H9 (cell line): ENCODE data around the gene NECTIN4. TPM values are rescaled to one million over a fixed set of nuclear protein-coding genes. Genes with fewer than 3 reads are reported as not detected.

Source experiments
- DNase-seq: peaks from one replicate; pipeline ENCODE4 v3.0.0-alpha.2; 2017
- H2AFZ ChIP-seq: one replicate; pipeline ENCODE4 v1.6.1; 2013; ENCODE audit warnings: mild to moderate bottlenecking, low read length, control low read depth, moderate library complexity
- H2AK5ac ChIP-seq: 2 replicates; pipeline ENCODE4 v1.6.1; 2013; ENCODE audit warnings: low read length, control low read depth, mixed read lengths; ENCODE audit not compliant: insufficient read length
- H2BK120ac ChIP-seq: one replicate; pipeline ENCODE4 v1.6.1; 2013; ENCODE audit warnings: low read depth, mild to moderate bottlenecking, low read length, control low read depth, inconsistent platforms; ENCODE audit not compliant: poor library complexity, severe bottlenecking
- H2BK12ac ChIP-seq: 2 replicates; pipeline ENCODE4 v1.6.1; 2013; ENCODE audit warnings: low read length, control low read depth, mixed read lengths, low read depth; ENCODE audit not compliant: insufficient read length
- H2BK15ac ChIP-seq: 2 replicates; pipeline ENCODE4 v1.6.1; 2013; ENCODE audit warnings: low read depth, low read length, control low read depth
- H2BK20ac ChIP-seq: one replicate; pipeline ENCODE4 v1.6.1; 2013; ENCODE audit warnings: low read depth, mild to moderate bottlenecking, low read length, control low read depth, inconsistent platforms; ENCODE audit not compliant: poor library complexity, severe bottlenecking
- H2BK5ac ChIP-seq: 2 replicates; pipeline ENCODE4 v1.6.1; 2013; ENCODE audit warnings: low read length, control low read depth, mixed read lengths; ENCODE audit not compliant: insufficient read length
- H3K14ac ChIP-seq: 2 replicates; pipeline ENCODE4 v1.6.1; 2013; ENCODE audit warnings: low read length, control low read depth; ENCODE audit not compliant: insufficient read depth
- H3K18ac ChIP-seq: 2 replicates; pipeline ENCODE4 v1.6.1; 2013; ENCODE audit warnings: low read depth, mild to moderate bottlenecking, mixed read lengths, low read length, control low read depth; ENCODE audit not compliant: insufficient read length
- H3K23ac ChIP-seq: 2 replicates; pipeline ENCODE4 v1.6.1; 2013; ENCODE audit warnings: low read length, control low read depth, mixed read lengths, low read depth; ENCODE audit not compliant: insufficient read length
- H3K23me2 ChIP-seq: 2 replicates; pipeline ENCODE4 v1.6.1; 2013; ENCODE audit warnings: low read depth, mild to moderate bottlenecking, mixed read lengths, low read length, control low read depth; ENCODE audit not compliant: insufficient read length, poor library complexity, severe bottlenecking
- H3K27ac ChIP-seq: 2 replicates; pipeline ENCODE4 v1.5.1; 2013; ENCODE audit warnings: low read length, control low read depth, mixed read lengths, low read depth; ENCODE audit not compliant: insufficient read length
- H3K27me3 ChIP-seq: 2 replicates; pipeline ENCODE4 v1.6.1; 2013; ENCODE audit warnings: low read length, control low read depth, inconsistent platforms; ENCODE audit not compliant: insufficient read depth
- H3K4ac ChIP-seq: 2 replicates; pipeline ENCODE4 v1.6.1; 2013; ENCODE audit warnings: low read depth, mild to moderate bottlenecking, control low read depth, inconsistent platforms, low read length, moderate library complexity
- H3K4me1 ChIP-seq: 2 replicates; pipeline ENCODE4 v1.6.1; 2013; ENCODE audit warnings: low read length, control low read depth, inconsistent platforms; ENCODE audit not compliant: insufficient read depth
- H3K4me2 ChIP-seq: 2 replicates; pipeline ENCODE4 v1.6.1; 2013; ENCODE audit warnings: low read length, control low read depth, mixed read lengths; ENCODE audit not compliant: insufficient read length, insufficient read depth
- H3K56ac ChIP-seq: 2 replicates; pipeline ENCODE4 v1.6.1; 2013; ENCODE audit warnings: low read depth, mild to moderate bottlenecking, mixed read lengths, low read length, control low read depth; ENCODE audit not compliant: insufficient read length
- H3K79me1 ChIP-seq: 2 replicates; pipeline ENCODE4 v1.6.1; 2013; ENCODE audit warnings: low read depth, mild to moderate bottlenecking, moderate library complexity, low read length, control low read depth, inconsistent platforms; ENCODE audit not compliant: insufficient read depth, poor library complexity, severe bottlenecking
- H3K79me2 ChIP-seq: 2 replicates; pipeline ENCODE4 v1.6.1; 2013; ENCODE audit warnings: low read length, control low read depth, inconsistent platforms; ENCODE audit not compliant: insufficient read depth
- H3K9ac ChIP-seq: 2 replicates; pipeline ENCODE4 v1.6.1; 2013; ENCODE audit warnings: low read length, control low read depth, mixed read lengths; ENCODE audit not compliant: insufficient read length; ENCODE audit errors: extremely low read depth
- H3K9me3 ChIP-seq: one replicate; pipeline ENCODE4 v1.6.1; 2013; ENCODE audit warnings: low read depth, low read length, inconsistent platforms; ENCODE audit not compliant: control insufficient read depth
- H3T11ph ChIP-seq: one replicate; pipeline ENCODE4 v1.6.1; 2013; ENCODE audit warnings: mild to moderate bottlenecking, low read length, control low read depth, inconsistent platforms
- H4K20me1 ChIP-seq: one replicate; pipeline ENCODE4 v1.6.1; 2013; ENCODE audit not compliant: control insufficient read depth, insufficient read length, insufficient read depth
- H4K5ac ChIP-seq: 2 replicates; pipeline ENCODE4 v1.6.1; 2013; ENCODE audit warnings: low read depth, mild to moderate bottlenecking, mixed read lengths, low read length, control low read depth; ENCODE audit not compliant: insufficient read length
- H4K8ac ChIP-seq: replicated peaks from 2 replicates; pipeline ENCODE4 v1.6.1; 2013; ENCODE audit warnings: low read length, control low read depth, mixed read lengths, low read depth; ENCODE audit not compliant: insufficient read length
- H4K91ac ChIP-seq: 2 replicates; pipeline ENCODE4 v1.6.1; 2013; ENCODE audit warnings: low read depth, mild to moderate bottlenecking, moderate library complexity, mixed read lengths, low read length, control low read depth; ENCODE audit not compliant: insufficient read length
- H3K27ac Mint-ChIP-seq, 3 experiments: 2 replicates in 2 of 3; 3 replicates in 1 of 3; pipeline ENCODE4 v1.8.0; 2020 to 2021; ENCODE audit warnings: mixed read lengths in 3 of 3, mild to moderate bottlenecking in 1 of 3, moderate library complexity in 1 of 3
- H3K27me3 Mint-ChIP-seq: 2 replicates; pipeline ENCODE4 v1.8.0; 2021; ENCODE audit warnings: low read depth, mild to moderate bottlenecking, moderate library complexity, mixed read lengths
- H3K36me3 Mint-ChIP-seq, 3 experiments: 2 replicates in 2 of 3; 3 replicates in 1 of 3; pipeline ENCODE4 v1.8.0; 2020 to 2021; ENCODE audit warnings: low read depth in 3 of 3, mixed read lengths in 3 of 3; ENCODE audit not compliant: insufficient read depth in 1 of 3
- H3K4me1 Mint-ChIP-seq, 2 experiments: 2 replicates each; pipeline ENCODE4 v1.8.0; 2020; ENCODE audit warnings: mixed read lengths in 2 of 2
- H3K4me3 Mint-ChIP-seq, 2 experiments: 2 replicates in 1 of 2; 3 replicates in 1 of 2; pipeline ENCODE4 v1.8.0; 2020 to 2021; ENCODE audit warnings: mild to moderate bottlenecking in 2 of 2, mixed read lengths in 2 of 2, moderate library complexity in 1 of 2
- H3K9me3 Mint-ChIP-seq, 2 experiments: 2 replicates in 1 of 2; 3 replicates in 1 of 2; pipeline ENCODE4 v1.8.0; 2020; ENCODE audit warnings: mild to moderate bottlenecking in 2 of 2, mixed read lengths in 2 of 2, moderate library complexity in 1 of 2
- WGBS: extraction: QIAGEN DNeasy Blood & Tissue Kit; methylation state at CpG from one replicate; pipeline ENCODE4 v1.1.7; 2013; ENCODE audit warnings: missing lambda C conversion rate, low lambda C conversion rate, mixed read lengths; ENCODE audit not compliant: insufficient read length; ENCODE audit errors: extremely low coverage; 5-methylcytosine and 5-hydroxymethylcytosine counted together
- total RNA-seq: library from RNA; stranded (reverse); gene quantifications from 2 replicates; pipeline ENCODE4 v1.2.1, GENCODE V29; 2021
- TF ChIP-seq, protein P1 (sequence below): fragments of 200-600 bp; sonication (generic); conservative IDR thresholded peaks from 3 replicates; pipeline ENCODE4 v1.8.0; 2021; ENCODE audit warnings: antibody characterized with exemption, mild to moderate bottlenecking

The NECTIN4 gene
- total RNA-seq, 1 experiment from 2014 or later = 0.33 TPM

DNA sequence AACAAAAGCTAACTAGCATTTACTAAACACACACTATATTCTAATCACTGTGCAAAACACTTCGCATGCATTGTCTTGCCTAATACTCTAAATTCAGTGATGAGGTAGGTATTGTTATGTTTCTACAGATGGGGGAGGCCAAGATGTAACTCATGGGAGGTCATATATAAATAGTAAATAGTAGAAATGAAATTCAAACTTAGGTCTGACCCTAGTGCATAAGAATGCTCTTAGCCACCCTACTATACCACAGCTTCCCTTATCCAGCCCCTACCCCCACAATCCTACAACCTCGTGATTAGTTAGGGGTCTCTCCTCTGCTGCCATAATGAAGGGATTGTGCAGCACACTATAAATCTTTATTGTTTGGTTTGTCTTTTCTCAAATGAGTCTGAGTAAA, 25.2 kb upstream of the NECTIN4 start:
- no peak overlapping the region for H3K4ac ChIP-seq
- Mint-ChIP-seq H3K9me3 (no peaks in the 10 kb centered on the region), H3K27me3 (no peaks in the 10 kb centered on the region), H3K4me1 (peaks cover 18 to 19% of the 10 kb centered on the region in 2 experiments), H3K27ac (0 out of 7 replicates have a peak overlapping the region, but pooled peaks of 1 of the 3 experiments have one; percentile 1), H3K36me3 (peaks cover 0 to 6% (median under 1%) of the 10 kb centered on the region in 3 experiments; a peak in 6 of 7 replicates), H3K4me3 (no peak overlapping the region)
- H3K23ac ChIP-seq = no peak overlapping the region
- H2BK120ac ChIP-seq = no peak overlapping the region
- peaks cover 9% of the 10 kb centered on the region for H3K23me2 ChIP-seq
- no peaks in the 10 kb centered on the region for H4K20me1 ChIP-seq
- H3K27ac ChIP-seq = no peak overlapping the region
- no peak overlapping the region for H2BK5ac ChIP-seq
- H3K9me3 ChIP-seq = no peaks in the 10 kb centered on the region
- no peak overlapping the region for H3K4me2 ChIP-seq
- H2AK5ac ChIP-seq = no peak overlapping the region
- H3T11ph ChIP-seq = no peak overlapping the region
- TF ChIP-seq, protein P1, sequence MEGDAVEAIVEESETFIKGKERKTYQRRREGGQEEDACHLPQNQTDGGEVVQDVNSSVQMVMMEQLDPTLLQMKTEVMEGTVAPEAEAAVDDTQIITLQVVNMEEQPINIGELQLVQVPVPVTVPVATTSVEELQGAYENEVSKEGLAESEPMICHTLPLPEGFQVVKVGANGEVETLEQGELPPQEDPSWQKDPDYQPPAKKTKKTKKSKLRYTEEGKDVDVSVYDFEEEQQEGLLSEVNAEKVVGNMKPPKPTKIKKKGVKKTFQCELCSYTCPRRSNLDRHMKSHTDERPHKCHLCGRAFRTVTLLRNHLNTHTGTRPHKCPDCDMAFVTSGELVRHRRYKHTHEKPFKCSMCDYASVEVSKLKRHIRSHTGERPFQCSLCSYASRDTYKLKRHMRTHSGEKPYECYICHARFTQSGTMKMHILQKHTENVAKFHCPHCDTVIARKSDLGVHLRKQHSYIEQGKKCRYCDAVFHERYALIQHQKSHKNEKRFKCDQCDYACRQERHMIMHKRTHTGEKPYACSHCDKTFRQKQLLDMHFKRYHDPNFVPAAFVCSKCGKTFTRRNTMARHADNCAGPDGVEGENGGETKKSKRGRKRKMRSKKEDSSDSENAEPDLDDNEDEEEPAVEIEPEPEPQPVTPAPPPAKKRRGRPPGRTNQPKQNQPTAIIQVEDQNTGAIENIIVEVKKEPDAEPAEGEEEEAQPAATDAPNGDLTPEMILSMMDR = no peak
- WGBS = no CpG with 5 or more reads among the region's 2 CpGs
- H3K14ac ChIP-seq = no peak overlapping the region
- peaks cover 3% of the 10 kb centered on the region for H3K79me1 ChIP-seq
- no peak overlapping the region for H2BK20ac ChIP-seq
- DNase-seq = no peak
- no peak overlapping the region for H2AFZ ChIP-seq
- H4K91ac ChIP-seq = no peak overlapping the region
- H3K9ac ChIP-seq = no peak overlapping the region
- H3K18ac ChIP-seq = no peak overlapping the region
- peaks cover 5% of the 10 kb centered on the region; the same call in 1 of the 2 replicates for H3K4me1 ChIP-seq
- H2BK12ac ChIP-seq = no peak overlapping the region
- no peaks in the 10 kb centered on the region for H3K27me3 ChIP-seq
- H2BK15ac ChIP-seq = no peak overlapping the region
- no peak overlapping the region for H4K5ac ChIP-seq
- no peak overlapping the region for H4K8ac ChIP-seq
- peaks cover 10% of the 10 kb centered on the region; the same call in 1 of the 2 replicates for H3K79me2 ChIP-seq
- H3K56ac ChIP-seq = no peak overlapping the region
